ENCODE data around the gene DENND1A.

DENND1A gene

GRCh38 chr9:123360161-123361085 is 569.5 kb downstream of the DENND1A start:
- no peak for DNase-seq

GRCh38 chr9:123359546-123359945 is 570.4 kb downstream of the DENND1A start:
- DNase-seq = no peak

GRCh38 chr9:123359106-123359505 is 570.8 kb downstream of the DENND1A start:
- no peak for DNase-seq

- no peak for DNase-seq
These were observed 571.6 kb downstream of the DENND1A start for GRCh38 chr9:123358181-123358905.

- DNase-seq = no peak
These were observed 572.2 kb downstream of the DENND1A start for GRCh38 chr9:123357743-123358059.

- DNase-seq = no peak
These were observed 572.8 kb downstream of the DENND1A start for GRCh38 chr9:123356851-123357742.

- DNase-seq = no peak
These were observed 574.0 kb downstream of the DENND1A start, which contains the start of gene CRB2 for GRCh38 chr9:123355761-123356431. CRB2 (plus strand) TSS chr9:123356197; CDS start chr9:123356261, 64 bp downstream.

GRCh38 chr9:123354806-123355508 is 575.0 kb downstream of the DENND1A start:
- no peak for DNase-seq

GRCh38 chr9:123353984-123354591 is 575.8 kb downstream of the DENND1A start:
- peak; percentile 31 for DNase-seq

GRCh38 chr9:123353041-123353440 is 576.9 kb downstream of the DENND1A start:
- DNase-seq = no peak

- no peak for DNase-seq
These were observed 579.2 kb downstream of the DENND1A start for GRCh38 chr9:123350590-123351310.

- peak; percentile 64 for DNase-seq
These were observed 580.0 kb downstream of the DENND1A start for GRCh38 chr9:123349691-123350480.

- DNase-seq = no peak
These were observed 580.9 kb downstream of the DENND1A start for GRCh38 chr9:123349033-123349432.

GRCh38 chr9:123348317-123348992 is 581.5 kb downstream of the DENND1A start:
- no peak for DNase-seq

- no peak for DNase-seq
These were observed 582.5 kb downstream of the DENND1A start for GRCh38 chr9:123347289-123348060.

- DNase-seq = no peak
These were observed 583.1 kb downstream of the DENND1A start for GRCh38 chr9:123346826-123347225.

- no peak for DNase-seq
These were observed 583.9 kb downstream of the DENND1A start for GRCh38 chr9:123346026-123346425.

- DNase-seq = no peak
These were observed 584.4 kb downstream of the DENND1A start for GRCh38 chr9:123345567-123345955.
